ENCODE measurements around the gene C9.

GRCh38 chr5:39400713-39401578 is 36.7 kb upstream of the C9 start:
- TF ChIP-seq CTCF (optimal IDR thresholded peaks at IDR 0.05 in 1 of 3, IDR thresholded peaks at IDR 0.05 in 1 of 3, conservative IDR thresholded peaks at IDR 0.05 in 1 of 3; ENCODE audit: extremely low read depth in 1 of 3, insufficient read depth in 2 of 3, low read length in 3 of 3) = no peak
- TF ChIP-seq EZH2 (IDR thresholded peaks at IDR 0.05; ENCODE audit: low read length) = no peak
